MM.1S (cell line): Measurements from ENCODE around the gene PDPK1.

ENCODE experiments used
- DNase-seq: peaks from one replicate; pipeline ENCODE4 v3.0.0-alpha.2; 2015
- H2AFZ ChIP-seq: fragments of 300-600 bp; sonication (generic); 2 replicates; pipeline ENCODE4 v1.6.0; 2016; ENCODE audit warnings: antibody characterized with exemption, low read length
- H3F3A ChIP-seq: fragments of 300-600 bp; sonication (generic); 2 replicates; pipeline ENCODE4 v1.6.1; 2016; ENCODE audit warnings: mild to moderate bottlenecking, antibody characterized with exemption, low read length, moderate library complexity, mixed read lengths; ENCODE audit not compliant: insufficient read depth
- H3K27ac ChIP-seq: fragments of 300-600 bp; sonication (generic); 2 replicates; pipeline ENCODE4 v1.5.1; 2016; ENCODE audit warnings: mild to moderate bottlenecking, low read length
- H3K27me3 ChIP-seq: fragments of 300-600 bp; sonication (generic); replicated peaks from 2 replicates; pipeline ENCODE4 v1.6.0; 2016; ENCODE audit warnings: low read length; ENCODE audit not compliant: insufficient read depth
- H3K36me3 ChIP-seq: fragments of 300-600 bp; sonication (generic); replicated peaks from 2 replicates; pipeline ENCODE4 v1.6.1; 2016; ENCODE audit warnings: mild to moderate bottlenecking, low read length, mixed read lengths; ENCODE audit not compliant: insufficient read depth
- H3K4me1 ChIP-seq: fragments of 300-600 bp; sonication (generic); 2 replicates; pipeline ENCODE4 v1.6.1; 2016; ENCODE audit warnings: low read length, mixed read lengths
- H3K4me2 ChIP-seq: fragments of 300-600 bp; sonication (generic); 2 replicates; pipeline ENCODE4 v1.6.0; 2016; ENCODE audit warnings: low read depth, low read length
- H3K4me3 ChIP-seq: fragments of 300-600 bp; sonication (generic); 2 replicates; pipeline ENCODE4 v1.5.1; 2016; ENCODE audit warnings: low read length, mixed read lengths
- H3K79me2 ChIP-seq: fragments of 300-600 bp; sonication (generic); 2 replicates; pipeline ENCODE4 v1.6.1; 2016; ENCODE audit warnings: mixed run types, low read length, mixed read lengths
- H3K9ac ChIP-seq: fragments of 300-600 bp; sonication (generic); 2 replicates; pipeline ENCODE4 v1.6.1; 2016; ENCODE audit warnings: low read length, mixed read lengths
- H3K9me2 ChIP-seq: fragments of 300-600 bp; sonication (generic); replicated peaks from 2 replicates; pipeline ENCODE4 v1.6.1; 2016; ENCODE audit warnings: mild to moderate bottlenecking, low read length, mixed read lengths; ENCODE audit not compliant: insufficient read depth
- H3K9me3 ChIP-seq: fragments of 300-600 bp; sonication (generic); replicated peaks from 2 replicates; pipeline ENCODE4 v1.6.1; 2016; ENCODE audit warnings: mild to moderate bottlenecking, low read length, mixed read lengths; ENCODE audit not compliant: insufficient read depth
- H4K20me1 ChIP-seq: fragments of 300-600 bp; sonication (generic); 2 replicates; pipeline ENCODE4 v1.6.1; 2016; ENCODE audit warnings: mild to moderate bottlenecking, low read length, moderate library complexity, mixed read lengths; ENCODE audit not compliant: insufficient read depth
- CTCF ChIP-seq: fragments of 300-600 bp; sonication (generic); IDR thresholded peaks from 2 replicates; pipeline ENCODE4 v1.5.1; 2016; ENCODE audit warnings: antibody characterized with exemption, low read length, mixed read lengths
- EZH2 ChIP-seq: fragments of 300-600 bp; sonication (generic); optimal IDR thresholded peaks from 2 replicates; pipeline ENCODE3; 2017; ENCODE audit warnings: low read depth, mild to moderate bottlenecking, antibody characterized with exemption, low read length, mixed read lengths
- EZH2phosphoT487 ChIP-seq: fragments of 300-600 bp; sonication (generic); IDR thresholded peaks from 2 replicates; pipeline ENCODE4 v1.6.1; 2018; ENCODE audit warnings: antibody characterized with exemption, low read length

PDPK1 gene

GRCh38 chr16:2514333-2515179 is 23.3 kb upstream of the PDPK1 start:
- no peaks in the 10 kb centered on the region for H3K9me3 ChIP-seq
- no peak overlapping the region for H2AFZ ChIP-seq
- peaks cover 13% of the 10 kb centered on the region for H3K4me1 ChIP-seq
- H3K27me3 ChIP-seq: no peaks in the 10 kb centered on the region
- TF ChIP-seq CTCF (no peak), EZH2phosphoT487 (no peak), EZH2 (no peak)
- H3K4me3 ChIP-seq: peak overlapping the region; percentile 98
- H3K4me2 ChIP-seq: peak overlapping the region; percentile 81
- H3K27ac ChIP-seq: peak overlapping the region; percentile 84; the same call in 1 of the 2 replicates
- H3K9ac ChIP-seq: peak overlapping the region; percentile 97
- peaks cover 6% of the 10 kb centered on the region; the same call in 1 of the 2 replicates for H3F3A ChIP-seq
- peaks cover 15% of the 10 kb centered on the region; the same call in 1 of the 2 replicates for H4K20me1 ChIP-seq
- no peaks in the 10 kb centered on the region for H3K36me3 ChIP-seq
- peaks cover 58% of the 10 kb centered on the region for H3K79me2 ChIP-seq
- H3K9me2 ChIP-seq: no peaks in the 10 kb centered on the region
- DNase-seq: no peak

GRCh38 chr16:2515180-2515851 is 22.5 kb upstream of the PDPK1 start:
- peaks cover 9% of the 10 kb centered on the region for H3F3A ChIP-seq
- H3K36me3 ChIP-seq: no peaks in the 10 kb centered on the region
- peak overlapping the region; percentile 18; the same call in 1 of the 2 replicates for H3K27ac ChIP-seq
- H4K20me1 ChIP-seq: peaks cover 15% of the 10 kb centered on the region; the same call in 1 of the 2 replicates
- no peaks in the 10 kb centered on the region for H3K9me3 ChIP-seq
- peaks cover 62% of the 10 kb centered on the region for H3K79me2 ChIP-seq
- TF ChIP-seq EZH2phosphoT487: no peak
- no peak for TF ChIP-seq EZH2
- TF ChIP-seq CTCF: no peak
- H3K9ac ChIP-seq: peak overlapping the region; percentile 74
- DNase-seq: no peak
- H3K27me3 ChIP-seq: no peaks in the 10 kb centered on the region
- H3K9me2 ChIP-seq: no peaks in the 10 kb centered on the region
- peaks cover 13% of the 10 kb centered on the region for H3K4me1 ChIP-seq
- no peak overlapping the region for H2AFZ ChIP-seq
- H3K4me3 ChIP-seq: peak overlapping the region; percentile 98
- H3K4me2 ChIP-seq: peak overlapping the region; percentile 81

DNA sequence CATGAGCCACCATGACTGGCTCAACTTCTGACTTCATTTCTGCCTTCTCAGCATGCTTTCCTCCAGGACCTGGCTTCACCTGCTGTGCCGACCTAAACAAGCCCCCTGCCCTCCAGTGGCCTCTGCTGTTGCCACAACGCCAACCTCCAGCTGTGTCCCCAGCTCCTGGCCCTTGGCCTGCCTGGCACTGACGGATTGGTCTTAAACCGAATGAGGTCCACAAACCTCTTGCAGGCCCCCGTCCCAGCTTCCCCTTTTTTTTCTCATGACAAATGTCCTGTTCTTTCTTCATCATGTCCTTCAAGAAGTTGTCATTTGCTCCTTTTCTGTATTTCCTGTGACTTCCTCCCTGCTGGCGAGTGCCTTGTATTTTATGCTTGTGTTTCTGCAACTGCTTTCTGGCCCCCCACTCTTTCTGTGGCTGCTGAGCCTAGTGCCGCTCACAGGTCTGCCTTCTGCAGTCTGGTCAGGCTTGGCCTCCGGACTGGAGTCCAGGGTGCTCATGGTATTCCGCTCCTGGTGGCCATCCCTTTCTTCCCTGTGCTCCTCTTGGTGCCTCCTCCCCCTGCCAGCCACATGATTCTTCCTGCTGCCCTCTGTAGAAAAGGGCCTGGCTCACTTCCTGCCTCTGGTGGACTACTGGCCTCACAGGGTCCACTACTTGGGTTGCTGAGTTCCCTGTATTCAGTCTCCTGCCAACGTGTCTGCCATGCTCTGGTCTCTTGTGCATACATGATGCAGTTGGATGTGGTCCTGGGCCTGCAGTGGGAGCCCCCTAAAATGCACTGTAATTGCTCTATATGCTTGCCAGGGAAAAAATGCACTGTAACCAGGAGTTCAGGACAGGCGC is 21.2 kb upstream of the PDPK1 start:
- Histone ChIP-seq H3F3A (peaks cover 19% of the 10 kb centered on the region), H3K9me3 (no peaks in the 10 kb centered on the region), H3K9ac (no peak overlapping the region), H3K27me3 (no peaks in the 10 kb centered on the region), H2AFZ (no peak overlapping the region), H3K4me3 (no peak overlapping the region), H4K20me1 (peaks cover 15% of the 10 kb centered on the region; the same call in 1 of the 2 replicates), H3K27ac (no peak overlapping the region), H3K36me3 (no peaks in the 10 kb centered on the region), H3K79me2 (peaks cover 72% of the 10 kb centered on the region), H3K9me2 (no peaks in the 10 kb centered on the region), H3K4me1 (peaks cover 13% of the 10 kb centered on the region), H3K4me2 (no peak overlapping the region)
- no peak for DNase-seq
- TF ChIP-seq CTCF: no peak
- TF ChIP-seq EZH2phosphoT487: no peak
- TF ChIP-seq EZH2: no peak
